HEK293 (cell line): ENCODE measurements around the gene GFOD1.

Source experiments
- EGR2 ChIP-seq: fragments of 450-650 bp; formaldehyde crosslinking; IDR thresholded peaks from 2 replicates; pipeline ENCODE4 v1.5.1; 2016; ENCODE audit warnings: low read depth, missing biosample characterization, missing genetic modification characterization
- KLF1 ChIP-seq: fragments of 450-650 bp; formaldehyde crosslinking; IDR thresholded peaks from 2 replicates; pipeline ENCODE4 v1.5.1; 2016; ENCODE audit warnings: missing biosample characterization, missing genetic modification characterization
- KLF10 ChIP-seq: fragments of 450-650 bp; IDR thresholded peaks from 2 replicates; pipeline ENCODE4 v1.5.1; 2018; ENCODE audit warnings: missing biosample characterization, mild to moderate bottlenecking, missing genetic modification characterization
- OSR2 ChIP-seq: fragments of 450-650 bp; formaldehyde crosslinking; IDR thresholded peaks from 2 replicates; pipeline ENCODE4 v1.5.1; 2016; ENCODE audit warnings: missing biosample characterization, missing genetic modification characterization
- PRDM1 ChIP-seq: fragments of 450-650 bp; formaldehyde crosslinking; IDR thresholded peaks from 2 replicates; pipeline ENCODE4; 2016; ENCODE audit warnings: missing biosample characterization, missing genetic modification characterization
- PRDM6 ChIP-seq: fragments of 450-650 bp; formaldehyde crosslinking; IDR thresholded peaks from 2 replicates; pipeline ENCODE4 v1.5.1; 2017; ENCODE audit warnings: missing biosample characterization, missing genetic modification characterization
- SETDB1 ChIP-seq: IDR thresholded peaks from one replicate; pipeline ENCODE4 v1.6.1; 2017; ENCODE audit warnings: mild to moderate bottlenecking, low read length, moderate library complexity, mixed read lengths; ENCODE audit not compliant: insufficient read length
- ZFHX2 ChIP-seq: fragments of 450-650 bp; formaldehyde crosslinking; conservative IDR thresholded peaks from 2 replicates; pipeline ENCODE4 v1.5.1; 2016; ENCODE audit warnings: missing biosample characterization, missing genetic modification characterization
- ZNF10 ChIP-seq: fragments of 450-650 bp; formaldehyde crosslinking; IDR thresholded peaks from 2 replicates; pipeline ENCODE4 v1.5.1; 2017; ENCODE audit warnings: missing biosample characterization, missing genetic modification characterization
- ZNF146 ChIP-seq: fragments of 450-650 bp; formaldehyde crosslinking; IDR thresholded peaks from 2 replicates; pipeline ENCODE4 v1.5.1; 2016; ENCODE audit warnings: missing biosample characterization, missing genetic modification characterization
- ZNF155 ChIP-seq: fragments of 450-650 bp; formaldehyde crosslinking; IDR thresholded peaks from 2 replicates; pipeline ENCODE4 v1.5.1; 2016; ENCODE audit warnings: missing biosample characterization, missing genetic modification characterization
- ZNF248 ChIP-seq: fragments of 450-650 bp; formaldehyde crosslinking; IDR thresholded peaks from 2 replicates; pipeline ENCODE4 v1.5.1; 2017; ENCODE audit warnings: missing biosample characterization, missing genetic modification characterization
- ZNF426 ChIP-seq: fragments of 450-650 bp; formaldehyde crosslinking; IDR thresholded peaks from 2 replicates; pipeline ENCODE4 v1.5.1; 2017; ENCODE audit warnings: missing biosample characterization, missing genetic modification characterization, mild to moderate bottlenecking, inconsistent platforms, moderate library complexity
- ZNF513 ChIP-seq: fragments of 450-650 bp; IDR thresholded peaks from 2 replicates; pipeline ENCODE4 v1.5.1; 2018; ENCODE audit warnings: missing biosample characterization, missing genetic modification characterization
- ZNF626 ChIP-seq: fragments of 450-650 bp; sonication (Bioruptor Pico); formaldehyde crosslinking; IDR thresholded peaks from 2 replicates; pipeline ENCODE4 v1.5.1; 2018; ENCODE audit warnings: missing biosample characterization, missing genetic modification characterization, inconsistent platforms
- ZNF629 ChIP-seq: fragments of 450-650 bp; formaldehyde crosslinking; IDR thresholded peaks from 2 replicates; pipeline ENCODE4 v1.5.1; 2017; ENCODE audit warnings: missing biosample characterization, missing genetic modification characterization
- ZNF645 ChIP-seq: fragments of 450-650 bp; formaldehyde crosslinking; IDR thresholded peaks from 2 replicates; pipeline ENCODE4; 2016; ENCODE audit warnings: missing biosample characterization, missing genetic modification characterization
- ZNF747 ChIP-seq: fragments of 450-650 bp; formaldehyde crosslinking; IDR thresholded peaks from 2 replicates; pipeline ENCODE4 v1.5.1; 2016; ENCODE audit warnings: missing biosample characterization, missing genetic modification characterization
- ZNF785 ChIP-seq: fragments of 450-650 bp; formaldehyde crosslinking; IDR thresholded peaks from 2 replicates; pipeline ENCODE4 v1.5.1; 2016; ENCODE audit warnings: missing biosample characterization, missing genetic modification characterization
- ZNF830 ChIP-seq: fragments of 450-650 bp; IDR thresholded peaks from 2 replicates; pipeline ENCODE4 v1.5.0; 2018; ENCODE audit warnings: missing biosample characterization, missing genetic modification characterization, low read depth, mild to moderate bottlenecking, moderate library complexity
- ZSCAN4 ChIP-seq: fragments of 450-650 bp; formaldehyde crosslinking; IDR thresholded peaks from 2 replicates; pipeline ENCODE4 v1.5.1; 2017; ENCODE audit warnings: missing biosample characterization, missing genetic modification characterization
- TF ChIP-seq, protein P1 (sequence below): fragments of 450-650 bp; formaldehyde crosslinking; IDR thresholded peaks from 2 replicates; pipeline ENCODE4 v1.5.1; 2016; ENCODE audit warnings: missing biosample characterization, missing genetic modification characterization
- TF ChIP-seq, protein P2 (sequence below): fragments of 450-650 bp; formaldehyde crosslinking; IDR thresholded peaks from 2 replicates; pipeline ENCODE4 v1.5.1; 2016; ENCODE audit warnings: missing biosample characterization, missing genetic modification characterization, borderline replicate concordance
- TF ChIP-seq, protein P3 (sequence below): fragments of 450-650 bp; formaldehyde crosslinking; IDR thresholded peaks from 2 replicates; pipeline ENCODE4 v1.5.1; 2016; ENCODE audit warnings: missing biosample characterization, missing genetic modification characterization
- TF ChIP-seq, protein P4 (sequence below): fragments of 450-650 bp; formaldehyde crosslinking; IDR thresholded peaks from 2 replicates; pipeline ENCODE4 v1.5.1; 2016; ENCODE audit warnings: missing biosample characterization, missing genetic modification characterization

Gene GFOD1

DNA sequence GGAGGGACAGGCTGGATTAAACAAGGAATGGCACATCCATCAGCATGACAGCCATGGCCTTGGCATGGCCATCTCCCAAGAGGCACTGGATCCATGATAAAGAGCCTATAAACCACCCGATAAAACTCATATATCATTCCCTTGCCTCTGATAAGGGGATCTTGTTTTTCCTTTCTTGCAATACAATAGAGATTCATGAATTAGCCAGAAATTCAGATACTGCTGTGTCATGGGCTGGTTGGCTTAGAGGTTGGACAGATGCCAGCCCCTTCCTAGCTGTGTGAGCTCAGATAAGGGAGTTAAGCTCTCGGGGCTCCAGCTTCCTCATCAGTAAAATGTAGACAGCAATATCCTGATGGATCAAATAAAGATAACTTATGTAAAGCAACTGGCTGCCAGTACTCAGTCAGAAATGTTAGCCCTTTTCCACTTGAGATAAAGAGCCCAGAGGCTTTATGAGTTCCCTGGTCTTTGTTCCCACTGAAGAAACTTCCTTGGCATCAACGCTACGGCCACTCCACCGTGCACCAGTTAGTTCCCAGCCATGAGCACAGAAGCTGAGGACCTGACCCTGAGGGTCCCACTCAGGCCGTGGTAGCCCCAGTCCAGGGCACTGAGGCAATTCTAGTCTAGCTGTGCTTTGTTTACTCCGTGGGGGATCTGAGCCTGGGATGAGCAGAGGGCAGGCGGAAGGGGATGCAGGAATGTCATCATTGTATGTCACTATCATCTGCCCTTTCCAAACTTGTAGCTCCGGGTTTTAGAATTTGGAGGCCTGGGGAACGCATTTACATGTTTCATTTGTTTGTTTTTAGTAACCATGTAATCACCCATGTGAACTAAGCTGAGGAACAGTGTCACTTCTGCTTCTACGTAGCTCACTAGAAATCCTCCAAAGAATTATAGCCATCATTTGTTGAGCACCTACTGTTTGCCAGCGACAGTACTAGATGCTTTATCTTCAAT lies 91.8 kb downstream of the GFOD1 start (continued):
- TF ChIP-seq ZNF426 (tag by site-specific recombination), result no peak
- TF ChIP-seq ZNF830 (tag by site-specific recombination), result no peak
- TF ChIP-seq PRDM6, result peak; percentile 98
- peak; percentile 51; the same call in 1 of the 2 replicates for TF ChIP-seq ZNF513 (tag by site-specific recombination)
- TF ChIP-seq, protein P1, sequence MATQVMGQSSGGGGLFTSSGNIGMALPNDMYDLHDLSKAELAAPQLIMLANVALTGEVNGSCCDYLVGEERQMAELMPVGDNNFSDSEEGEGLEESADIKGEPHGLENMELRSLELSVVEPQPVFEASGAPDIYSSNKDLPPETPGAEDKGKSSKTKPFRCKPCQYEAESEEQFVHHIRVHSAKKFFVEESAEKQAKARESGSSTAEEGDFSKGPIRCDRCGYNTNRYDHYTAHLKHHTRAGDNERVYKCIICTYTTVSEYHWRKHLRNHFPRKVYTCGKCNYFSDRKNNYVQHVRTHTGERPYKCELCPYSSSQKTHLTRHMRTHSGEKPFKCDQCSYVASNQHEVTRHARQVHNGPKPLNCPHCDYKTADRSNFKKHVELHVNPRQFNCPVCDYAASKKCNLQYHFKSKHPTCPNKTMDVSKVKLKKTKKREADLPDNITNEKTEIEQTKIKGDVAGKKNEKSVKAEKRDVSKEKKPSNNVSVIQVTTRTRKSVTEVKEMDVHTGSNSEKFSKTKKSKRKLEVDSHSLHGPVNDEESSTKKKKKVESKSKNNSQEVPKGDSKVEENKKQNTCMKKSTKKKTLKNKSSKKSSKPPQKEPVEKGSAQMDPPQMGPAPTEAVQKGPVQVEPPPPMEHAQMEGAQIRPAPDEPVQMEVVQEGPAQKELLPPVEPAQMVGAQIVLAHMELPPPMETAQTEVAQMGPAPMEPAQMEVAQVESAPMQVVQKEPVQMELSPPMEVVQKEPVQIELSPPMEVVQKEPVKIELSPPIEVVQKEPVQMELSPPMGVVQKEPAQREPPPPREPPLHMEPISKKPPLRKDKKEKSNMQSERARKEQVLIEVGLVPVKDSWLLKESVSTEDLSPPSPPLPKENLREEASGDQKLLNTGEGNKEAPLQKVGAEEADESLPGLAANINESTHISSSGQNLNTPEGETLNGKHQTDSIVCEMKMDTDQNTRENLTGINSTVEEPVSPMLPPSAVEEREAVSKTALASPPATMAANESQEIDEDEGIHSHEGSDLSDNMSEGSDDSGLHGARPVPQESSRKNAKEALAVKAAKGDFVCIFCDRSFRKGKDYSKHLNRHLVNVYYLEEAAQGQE (tag by site-specific recombination), result no peak
- peak; percentile 81 for TF ChIP-seq ZNF629 (tag by site-specific recombination)
- TF ChIP-seq SETDB1, result no peak
- peak; percentile 91 for TF ChIP-seq ZNF10
- peak; percentile 65; the same call in 1 of the 2 replicates for TF ChIP-seq KLF10 (tag by site-specific recombination)
- no peak for TF ChIP-seq ZSCAN4 (tag by site-specific recombination)
- TF ChIP-seq PRDM1 (tag by site-specific recombination), result no peak
- no peak for TF ChIP-seq KLF1 (tag by site-specific recombination)
- TF ChIP-seq ZNF155 (tag by site-specific recombination), result no peak
- no peak for TF ChIP-seq ZNF645 (tag by site-specific recombination)
- TF ChIP-seq, protein P2, sequence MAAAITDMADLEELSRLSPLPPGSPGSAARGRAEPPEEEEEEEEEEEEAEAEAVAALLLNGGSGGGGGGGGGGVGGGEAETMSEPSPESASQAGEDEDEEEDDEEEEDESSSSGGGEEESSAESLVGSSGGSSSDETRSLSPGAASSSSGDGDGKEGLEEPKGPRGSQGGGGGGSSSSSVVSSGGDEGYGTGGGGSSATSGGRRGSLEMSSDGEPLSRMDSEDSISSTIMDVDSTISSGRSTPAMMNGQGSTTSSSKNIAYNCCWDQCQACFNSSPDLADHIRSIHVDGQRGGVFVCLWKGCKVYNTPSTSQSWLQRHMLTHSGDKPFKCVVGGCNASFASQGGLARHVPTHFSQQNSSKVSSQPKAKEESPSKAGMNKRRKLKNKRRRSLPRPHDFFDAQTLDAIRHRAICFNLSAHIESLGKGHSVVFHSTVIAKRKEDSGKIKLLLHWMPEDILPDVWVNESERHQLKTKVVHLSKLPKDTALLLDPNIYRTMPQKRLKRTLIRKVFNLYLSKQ (tag by site-specific recombination), result no peak
- no peak for TF ChIP-seq ZFHX2 (tag by site-specific recombination)
- no peak for TF ChIP-seq ZNF248 (tag by site-specific recombination)
- no peak for TF ChIP-seq EGR2 (tag by site-specific recombination)
- no peak for TF ChIP-seq ZNF747 (tag by site-specific recombination)
- TF ChIP-seq OSR2 (tag by site-specific recombination), result peak; percentile 100
- 0 out of 2 replicates have a peak, but pooled peaks have one; percentile 57 for TF ChIP-seq ZNF626 (tag by site-specific recombination)
- TF ChIP-seq, protein P3, sequence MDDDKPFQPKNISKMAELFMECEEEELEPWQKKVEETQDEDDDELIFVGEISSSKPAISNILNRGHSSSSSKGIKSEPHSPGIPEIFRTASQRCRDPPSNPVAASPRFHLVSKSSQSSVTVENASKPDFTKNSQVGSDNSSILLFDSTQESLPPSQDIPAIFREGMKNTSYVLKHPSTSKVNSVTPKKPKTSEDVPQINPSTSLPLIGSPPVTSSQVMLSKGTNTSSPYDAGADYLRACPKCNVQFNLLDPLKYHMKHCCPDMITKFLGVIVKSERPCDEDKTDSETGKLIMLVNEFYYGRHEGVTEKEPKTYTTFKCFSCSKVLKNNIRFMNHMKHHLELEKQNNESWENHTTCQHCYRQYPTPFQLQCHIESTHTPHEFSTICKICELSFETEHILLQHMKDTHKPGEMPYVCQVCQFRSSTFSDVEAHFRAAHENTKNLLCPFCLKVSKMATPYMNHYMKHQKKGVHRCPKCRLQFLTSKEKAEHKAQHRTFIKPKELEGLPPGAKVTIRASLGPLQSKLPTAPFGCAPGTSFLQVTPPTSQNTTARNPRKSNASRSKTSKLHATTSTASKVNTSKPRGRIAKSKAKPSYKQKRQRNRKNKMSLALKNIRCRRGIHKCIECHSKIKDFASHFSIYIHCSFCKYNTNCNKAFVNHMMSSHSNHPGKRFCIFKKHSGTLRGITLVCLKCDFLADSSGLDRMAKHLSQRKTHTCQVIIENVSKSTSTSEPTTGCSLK (tag by site-specific recombination), result no peak
- TF ChIP-seq ZNF785 (tag by site-specific recombination), result no peak
- TF ChIP-seq ZNF146 (tag by site-specific recombination), result no peak
- TF ChIP-seq, protein P4, sequence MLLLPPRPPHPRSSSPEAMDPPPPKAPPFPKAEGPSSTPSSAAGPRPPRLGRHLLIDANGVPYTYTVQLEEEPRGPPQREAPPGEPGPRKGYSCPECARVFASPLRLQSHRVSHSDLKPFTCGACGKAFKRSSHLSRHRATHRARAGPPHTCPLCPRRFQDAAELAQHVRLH (tag by site-specific recombination), result peak; percentile 80
